Heart left ventricle (tissue), 13 donors: Measurements from ENCODE around the gene GPR107.

ENCODE experiments used
- POLR2A ChIP-seq, 2 donors: fragments of 450-650 bp; IDR thresholded peaks; one replicate each; pipeline ENCODE4 v1.6.1; 2017; ENCODE audit warnings: antibody characterized with exemption in 2 of 2, mild to moderate bottlenecking in 2 of 2, moderate library complexity in 2 of 2
- TF ChIP-seq, protein P1 (sequence below), 12 donors: fragments of 200-600 bp; sonication (generic) in 4 of 12; IDR thresholded peaks; one replicate each; pipeline versions ENCODE4 v1.5.0 to v1.8.0; 2018 to 2022; ENCODE audit warnings: antibody characterized with exemption in 12 of 12, mild to moderate bottlenecking in 5 of 12
- donor health status: ischemic (EF 13 %, LVEDD 7.1; RV severe dilation, severe dysfunction).
- donor health status: DM: no; HTN: yes; CAD: no.
- donor health status: DM: no; HTN: no; CAD: no.
- donor health status: ischemic (EF 25% LVEDD 6.9; RV normal size, moderate dysfunction).
- donor health status: ischemic (EF 25% LVEDD 5.7; RV mildly dilated, moderate dysfunction).
- donor health status: ischemic (EF 35%, LVEDD 5.7; RV mildly dilated, moderate dysfunction).
- donor health status: nonischemic (EF 11% LVEDD 7.7; RV severe dilation, severe dysfunction).
- donor health status: DM: yes; HTN: yes; CAD: no.
- donor health status: PGD.
- donor health status: ischemic (EF 29% LVEDD 5.4; RV normal size, mild dysfunction).
- donor health status: nonischemic (EF 23%, LVEDD 6.1; RV moderate dilation, normal function).

GRCh38 chr9:130142056-130142455 lies 88.3 kb downstream of the GPR107 start:
- no peak for TF ChIP-seq POLR2A (IDR thresholded peaks at IDR 0.05)
- TF ChIP-seq, protein P1, sequence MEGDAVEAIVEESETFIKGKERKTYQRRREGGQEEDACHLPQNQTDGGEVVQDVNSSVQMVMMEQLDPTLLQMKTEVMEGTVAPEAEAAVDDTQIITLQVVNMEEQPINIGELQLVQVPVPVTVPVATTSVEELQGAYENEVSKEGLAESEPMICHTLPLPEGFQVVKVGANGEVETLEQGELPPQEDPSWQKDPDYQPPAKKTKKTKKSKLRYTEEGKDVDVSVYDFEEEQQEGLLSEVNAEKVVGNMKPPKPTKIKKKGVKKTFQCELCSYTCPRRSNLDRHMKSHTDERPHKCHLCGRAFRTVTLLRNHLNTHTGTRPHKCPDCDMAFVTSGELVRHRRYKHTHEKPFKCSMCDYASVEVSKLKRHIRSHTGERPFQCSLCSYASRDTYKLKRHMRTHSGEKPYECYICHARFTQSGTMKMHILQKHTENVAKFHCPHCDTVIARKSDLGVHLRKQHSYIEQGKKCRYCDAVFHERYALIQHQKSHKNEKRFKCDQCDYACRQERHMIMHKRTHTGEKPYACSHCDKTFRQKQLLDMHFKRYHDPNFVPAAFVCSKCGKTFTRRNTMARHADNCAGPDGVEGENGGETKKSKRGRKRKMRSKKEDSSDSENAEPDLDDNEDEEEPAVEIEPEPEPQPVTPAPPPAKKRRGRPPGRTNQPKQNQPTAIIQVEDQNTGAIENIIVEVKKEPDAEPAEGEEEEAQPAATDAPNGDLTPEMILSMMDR (IDR thresholded peaks at IDR 0.05), result no peak
